GM13977 (cell line): Measurements from ENCODE around the gene COL4A1.

ENCODE experiments used
- DNase-seq: peaks from one replicate; pipeline ENCODE4 v3.0.0; 2012; ENCODE audit warnings: low spot score
- in situ Hi-C: fragments of 300-500 bp; cut with MboI; formaldehyde crosslinking; loops from one replicate; pipeline ENCODE4 v1.12.0; 2022; ENCODE audit warnings: low sequenced_read_pairs, low pct_unique_long_range_greater_than_20kb, mixed read lengths, inconsistent platforms; ENCODE audit not compliant: unreplicated experiment
- TF ChIP-seq, protein P1 (sequence below): IDR thresholded peaks from 2 replicates; pipeline ENCODE4 v1.5.1; 2012; ENCODE audit warnings: mild to moderate bottlenecking, control low read depth; ENCODE audit not compliant: insufficient read depth; ENCODE audit errors: extremely low read depth, missing control alignments

COL4A1 gene

DNA sequence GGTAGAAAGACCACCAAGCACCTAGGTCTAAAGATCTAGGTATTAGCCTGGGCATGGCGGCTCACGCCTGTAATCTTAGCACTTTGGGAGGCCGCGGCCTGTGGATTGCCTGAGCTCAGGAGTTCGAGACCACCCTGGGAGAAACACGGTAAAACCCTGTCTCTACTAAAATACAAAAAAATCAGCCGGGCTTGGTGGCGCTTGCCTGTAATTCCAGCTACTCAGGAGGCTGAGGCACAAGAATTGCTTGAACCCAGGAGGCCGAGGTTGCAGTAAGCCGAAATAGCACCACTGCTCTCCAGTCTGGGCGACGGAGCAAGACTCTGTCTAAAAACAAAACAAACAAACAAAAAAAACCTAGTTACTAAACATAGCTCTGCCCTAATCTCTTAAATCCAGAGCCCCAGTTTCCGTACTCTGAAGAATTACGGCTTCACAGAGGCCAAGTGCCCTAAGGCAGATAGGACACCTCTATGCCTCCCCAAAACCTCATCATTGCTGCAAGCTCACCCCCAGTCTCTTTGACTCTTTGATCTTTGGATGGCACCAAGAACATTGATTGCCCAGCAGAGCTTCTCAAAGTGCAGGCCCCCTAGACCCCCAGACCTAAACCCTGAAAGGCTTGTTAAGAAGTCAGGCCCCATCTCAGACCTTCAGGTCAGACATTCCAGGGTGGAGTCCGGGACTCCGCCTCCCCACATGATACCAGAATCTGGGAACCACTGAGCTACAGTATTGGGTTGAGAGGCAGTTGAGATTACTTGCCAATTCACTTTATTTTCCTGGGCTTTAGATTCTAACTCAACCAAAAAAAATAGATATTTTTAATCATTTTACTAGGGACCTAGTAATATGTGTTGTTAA is 2.9 kb upstream of the COL4A1 start:
- in situ Hi-C loops, result no loop called here
- TF ChIP-seq, protein P1, sequence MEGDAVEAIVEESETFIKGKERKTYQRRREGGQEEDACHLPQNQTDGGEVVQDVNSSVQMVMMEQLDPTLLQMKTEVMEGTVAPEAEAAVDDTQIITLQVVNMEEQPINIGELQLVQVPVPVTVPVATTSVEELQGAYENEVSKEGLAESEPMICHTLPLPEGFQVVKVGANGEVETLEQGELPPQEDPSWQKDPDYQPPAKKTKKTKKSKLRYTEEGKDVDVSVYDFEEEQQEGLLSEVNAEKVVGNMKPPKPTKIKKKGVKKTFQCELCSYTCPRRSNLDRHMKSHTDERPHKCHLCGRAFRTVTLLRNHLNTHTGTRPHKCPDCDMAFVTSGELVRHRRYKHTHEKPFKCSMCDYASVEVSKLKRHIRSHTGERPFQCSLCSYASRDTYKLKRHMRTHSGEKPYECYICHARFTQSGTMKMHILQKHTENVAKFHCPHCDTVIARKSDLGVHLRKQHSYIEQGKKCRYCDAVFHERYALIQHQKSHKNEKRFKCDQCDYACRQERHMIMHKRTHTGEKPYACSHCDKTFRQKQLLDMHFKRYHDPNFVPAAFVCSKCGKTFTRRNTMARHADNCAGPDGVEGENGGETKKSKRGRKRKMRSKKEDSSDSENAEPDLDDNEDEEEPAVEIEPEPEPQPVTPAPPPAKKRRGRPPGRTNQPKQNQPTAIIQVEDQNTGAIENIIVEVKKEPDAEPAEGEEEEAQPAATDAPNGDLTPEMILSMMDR, result no peak
- DNase-seq, result no peak

DNA sequence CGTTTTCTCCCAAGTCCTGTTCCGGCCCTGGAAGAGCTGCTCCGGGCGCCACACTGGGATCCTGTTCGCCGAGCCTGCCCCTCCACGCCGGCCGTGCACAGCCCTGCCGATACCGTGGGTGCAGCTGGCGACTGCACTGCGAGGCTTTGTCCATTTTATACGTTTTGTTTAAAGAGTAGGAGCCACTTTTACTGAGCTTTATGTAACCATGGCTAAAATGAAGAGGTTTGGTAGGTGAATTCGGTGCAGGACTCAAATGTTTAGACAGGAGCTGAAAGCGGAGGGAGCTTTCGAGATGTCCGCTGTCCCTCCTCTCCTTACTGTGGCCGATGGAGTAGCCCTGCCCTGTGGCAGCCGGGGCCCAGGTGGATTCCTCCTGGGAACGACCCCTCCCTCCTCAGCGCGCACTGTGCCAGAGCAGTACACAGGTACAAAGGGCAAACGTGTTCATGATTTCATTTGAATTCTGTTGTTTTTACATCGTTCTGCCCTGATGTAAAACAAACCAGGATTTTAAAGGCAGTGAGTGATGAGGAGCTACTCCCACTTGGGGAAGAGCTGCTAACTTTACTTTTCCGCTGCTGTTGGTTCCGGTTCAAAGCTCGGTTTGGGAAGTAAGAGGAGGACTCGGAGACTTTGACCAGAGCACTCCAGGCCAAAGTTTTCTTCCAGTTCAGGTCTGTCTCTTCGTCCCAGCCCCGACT is 1.9 kb upstream of the COL4A1 start:
- in situ Hi-C loops, result no loop called here
- TF ChIP-seq, protein P1, result no peak
- no peak for DNase-seq

DNA sequence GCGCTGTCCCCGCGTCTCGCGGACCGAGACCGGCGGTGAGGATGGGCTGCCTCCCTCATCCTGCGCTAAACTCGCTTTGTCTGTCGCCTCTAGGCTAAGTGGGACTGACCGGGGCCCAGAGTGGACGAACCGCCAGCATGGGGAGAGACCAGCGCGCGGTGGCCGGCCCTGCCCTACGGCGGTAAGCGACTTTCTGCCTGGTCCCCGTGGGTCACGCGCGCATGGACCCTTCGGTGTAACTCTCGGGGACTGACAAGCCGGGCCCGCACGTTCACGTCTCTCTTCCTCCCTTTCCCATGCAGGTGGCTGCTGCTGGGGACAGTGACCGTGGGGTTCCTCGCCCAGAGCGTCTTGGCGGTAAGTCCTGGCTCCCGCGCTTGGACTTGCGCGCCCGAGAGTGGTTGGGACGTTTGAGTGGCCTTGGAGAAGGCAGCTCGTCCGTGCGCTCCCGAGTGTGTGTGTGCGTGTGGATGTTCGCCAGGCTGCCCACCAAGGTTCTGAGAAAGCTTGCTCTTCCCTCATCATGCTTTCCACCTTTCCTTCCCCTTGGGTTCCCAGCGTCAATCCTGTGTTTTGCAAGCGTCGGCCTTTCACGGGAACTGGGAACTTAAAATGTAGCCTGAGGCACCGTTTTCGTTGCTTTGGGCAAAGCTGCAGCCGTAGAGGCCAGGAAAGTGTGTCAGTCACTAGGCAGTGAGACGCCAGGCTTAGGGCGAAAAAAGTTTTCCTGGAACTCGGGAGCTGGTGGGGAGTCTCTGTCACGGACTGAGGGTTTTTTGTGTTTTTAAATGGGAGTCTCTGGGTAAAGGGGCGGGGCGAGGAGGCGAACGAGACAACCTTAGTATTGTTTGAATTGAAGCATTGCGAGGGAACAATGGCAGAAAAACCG is 1.1 kb upstream of the COL4A1 start:
- TF ChIP-seq, protein P1, result no peak
- DNase-seq, result no peak
- in situ Hi-C loops, result no loop called here

DNA sequence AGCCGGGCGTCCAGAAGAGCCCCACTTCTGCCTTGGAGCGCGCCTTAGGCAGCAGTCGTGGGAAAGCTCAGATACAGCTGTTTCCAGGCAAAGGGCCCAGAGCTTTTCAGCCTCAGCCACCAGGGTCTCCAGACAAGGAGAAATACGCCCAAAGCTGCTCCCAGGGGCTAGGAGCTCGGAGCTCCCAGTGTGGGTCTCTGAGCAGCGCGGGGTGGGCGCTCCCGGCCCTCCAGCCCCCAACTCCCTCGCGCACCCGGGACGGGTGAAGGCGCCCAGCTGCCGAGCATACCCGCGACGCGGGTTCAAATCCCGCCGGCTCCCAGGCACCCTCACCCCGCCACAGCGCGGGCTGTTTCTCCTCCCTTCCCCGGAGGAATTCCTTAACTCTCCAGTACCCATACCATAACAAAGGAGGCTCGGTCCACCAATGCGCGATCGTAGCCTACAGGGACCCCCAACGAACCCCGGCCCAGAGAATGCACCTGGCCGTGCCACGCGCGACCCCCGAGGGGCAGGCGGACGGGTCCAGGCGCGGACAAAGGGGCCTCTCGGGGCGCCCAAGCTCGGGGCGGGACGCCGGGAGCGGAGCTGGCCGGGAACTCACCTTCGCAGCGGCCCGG is 507 bp downstream of the COL4A1 start:
- in situ Hi-C loops, result no loop called here
- TF ChIP-seq, protein P1, result no peak
- DNase-seq, result no peak

DNA sequence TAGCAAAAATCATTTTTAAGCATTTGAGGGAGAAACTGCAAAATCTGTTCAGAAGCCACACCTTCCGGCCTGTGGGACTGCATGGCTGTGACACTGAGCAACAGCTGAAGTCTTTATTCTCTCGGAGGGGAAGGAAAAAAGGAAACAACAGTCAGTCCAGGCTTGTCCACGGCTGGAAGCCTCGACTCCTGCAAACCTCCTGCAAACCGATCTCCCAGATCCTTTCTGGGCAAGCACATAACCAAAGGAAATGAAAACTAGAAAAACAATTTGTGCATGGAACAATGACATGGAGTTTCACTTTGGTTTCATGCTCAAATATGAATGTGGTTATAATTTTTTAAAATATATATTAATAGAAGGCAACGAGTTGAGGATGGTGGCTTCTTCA is 1.0 kb downstream of the COL4A1 start:
- TF ChIP-seq, protein P1, result no peak
- in situ Hi-C loops, result no loop called here
- no peak for DNase-seq

DNA sequence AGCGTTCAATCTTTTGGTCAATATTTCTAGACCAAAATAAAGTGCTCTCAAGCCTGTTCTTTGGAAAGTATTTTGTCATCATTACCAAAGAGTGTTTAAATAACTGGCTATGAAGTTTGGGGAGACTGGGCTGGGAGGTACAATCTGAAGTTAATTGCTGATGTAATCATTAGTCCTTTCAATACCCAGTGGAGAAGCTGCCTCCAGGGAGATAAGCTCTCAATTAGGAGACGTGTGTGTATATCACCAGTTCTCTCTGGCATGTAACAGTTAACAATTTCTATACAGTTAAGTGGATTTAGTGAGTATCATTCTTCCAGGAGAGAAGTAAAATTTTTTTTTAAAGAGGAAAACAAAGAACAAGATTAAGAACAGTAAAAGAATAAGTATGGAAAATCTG is 1.4 kb downstream of the COL4A1 start:
- in situ Hi-C loops, result no loop called here
- TF ChIP-seq, protein P1, result no peak
- no peak for DNase-seq
